ENCODE results near the gene PTPRM.

Gene PTPRM

GRCh38 chr18:7568426-7568825 lies 1.3 kb downstream of the PTPRM start:
- DNase-seq, result no peak

GRCh38 chr18:7571626-7572025 lies 4.5 kb downstream of the PTPRM start:
- DNase-seq, result no peak

GRCh38 chr18:7572822-7573221 lies 5.7 kb downstream of the PTPRM start:
- DNase-seq, result no peak

GRCh38 chr18:7575465-7576028 lies 8.4 kb downstream of the PTPRM start:
- no peak for DNase-seq

GRCh38 chr18:7576077-7576476 lies 9.0 kb downstream of the PTPRM start:
- DNase-seq, result no peak

- DNase-seq, result no peak
Measured at GRCh38 chr18:7576685-7577084, 9.6 kb downstream of the PTPRM start.

GRCh38 chr18:7577706-7578105 lies 10.6 kb downstream of the PTPRM start:
- no peak for DNase-seq

- DNase-seq, result no peak
Measured at GRCh38 chr18:7579176-7579917, 12.2 kb downstream of the PTPRM start.

GRCh38 chr18:7579918-7580542 lies 12.9 kb downstream of the PTPRM start:
- DNase-seq, result no peak

- DNase-seq, result no peak
Measured at GRCh38 chr18:7584646-7585275, 17.6 kb downstream of the PTPRM start.

GRCh38 chr18:7585276-7585670 lies 18.2 kb downstream of the PTPRM start:
- no peak for DNase-seq

- DNase-seq, result no peak
Measured at GRCh38 chr18:7586379-7586778, 19.3 kb downstream of the PTPRM start.

GRCh38 chr18:7590826-7591560 lies 23.9 kb downstream of the PTPRM start:
- no peak for DNase-seq

- no peak for DNase-seq
Measured at GRCh38 chr18:7592305-7593071, 25.4 kb downstream of the PTPRM start.

- no peak for DNase-seq
Measured at GRCh38 chr18:7593218-7593819, 26.2 kb downstream of the PTPRM start.

- DNase-seq, result no peak
Measured at GRCh38 chr18:7596147-7596546, 29.0 kb downstream of the PTPRM start.

GRCh38 chr18:7597500-7597899 lies 30.4 kb downstream of the PTPRM start:
- no peak for DNase-seq

- no peak for DNase-seq
Measured at GRCh38 chr18:7598167-7599047, 31.3 kb downstream of the PTPRM start.

GRCh38 chr18:7600036-7600435 lies 32.9 kb downstream of the PTPRM start:
- no peak for DNase-seq

GRCh38 chr18:7600528-7601245 lies 33.6 kb downstream of the PTPRM start:
- DNase-seq, result no peak
